HG03025 (cell line): ENCODE data around the gene LRSAM1.

Experiments used
- ATAC-seq: cut with Tn5 transposase; IDR thresholded peaks from one replicate; pipeline ENCODE4 v1.9.1; 2021; ENCODE audit warnings: mild to moderate bottlenecking, moderate library complexity; ENCODE audit not compliant: unreplicated experiment, low FRiP score

LRSAM1 gene

DNA sequence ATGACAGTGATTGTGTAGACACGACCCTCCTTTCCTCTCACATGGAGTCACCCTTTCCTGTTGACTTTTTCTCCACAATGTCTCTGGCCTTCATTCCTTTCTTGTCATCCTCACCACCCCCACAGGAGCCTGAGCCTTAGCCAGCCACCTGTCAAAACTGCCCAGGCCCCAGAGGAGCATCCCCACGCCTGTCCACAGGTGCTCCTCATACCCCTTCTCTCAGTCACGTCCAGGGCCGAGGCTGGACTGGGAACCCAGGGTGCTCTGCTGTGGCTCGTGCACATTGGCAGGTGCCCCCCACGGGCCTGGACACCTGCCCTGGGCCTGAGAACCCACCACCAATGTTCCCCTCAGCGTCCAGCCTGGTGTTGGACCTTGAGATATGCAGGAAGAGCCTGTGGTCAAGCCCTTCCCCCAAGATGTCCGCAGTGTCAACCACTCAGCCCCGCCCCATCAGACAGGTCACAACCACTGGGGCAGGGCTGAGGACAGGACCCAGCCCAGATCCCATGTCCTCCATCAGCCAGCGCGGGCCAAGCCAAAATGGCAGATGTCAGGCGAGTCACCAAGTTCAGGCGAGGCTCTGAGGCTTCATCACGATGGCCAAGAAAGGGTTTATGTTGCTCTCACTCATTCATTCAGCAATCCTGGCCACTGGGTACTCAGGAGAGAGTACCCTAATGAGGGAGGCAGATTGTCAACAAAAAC lies 95.0 kb downstream of the LRSAM1 start:
- no peak for ATAC-seq

DNA sequence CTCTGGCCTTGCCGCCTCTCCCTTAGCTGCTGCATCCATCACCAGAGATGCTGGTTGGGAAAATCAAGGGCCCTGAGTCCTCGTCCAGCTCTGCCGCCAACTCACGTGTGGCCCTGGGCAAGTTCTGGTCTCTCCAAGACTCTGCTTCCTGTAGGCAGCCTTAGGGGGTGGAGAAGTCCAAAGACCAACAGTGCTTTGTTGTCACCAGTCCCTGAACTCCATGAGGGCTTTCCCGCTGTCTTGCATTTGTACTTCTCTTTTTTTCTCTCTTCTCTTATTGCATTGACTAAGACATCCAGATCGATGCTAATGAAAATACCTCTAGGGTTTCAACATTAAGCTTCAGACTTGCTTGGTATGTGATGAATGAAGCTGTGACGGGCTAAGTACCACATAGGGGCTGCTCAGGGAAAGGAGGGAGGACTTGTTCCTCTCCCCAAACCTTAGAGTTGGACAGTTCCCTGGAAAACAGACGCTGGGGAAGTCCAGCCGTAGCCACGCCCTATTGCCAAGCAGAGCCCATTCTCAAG lies 97.1 kb downstream of the LRSAM1 start:
- ATAC-seq, result no peak

DNA sequence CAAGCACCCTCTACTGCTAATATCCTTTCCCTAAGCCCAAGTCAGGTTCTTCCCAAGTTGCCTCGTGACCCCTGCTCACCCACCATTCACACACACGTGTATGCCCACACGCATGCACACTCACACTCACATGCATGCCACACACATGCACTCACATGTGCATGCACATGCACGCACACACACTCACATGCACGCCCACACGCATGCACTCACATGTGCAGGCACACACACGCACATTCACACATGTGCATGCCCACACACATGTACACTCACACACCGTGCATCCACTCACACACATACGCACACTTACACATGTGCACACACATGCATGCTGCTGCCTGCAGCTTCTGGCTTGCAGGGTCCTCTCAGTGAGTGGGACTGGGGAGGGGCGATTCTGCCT lies 97.9 kb downstream of the LRSAM1 start:
- ATAC-seq, result no peak

DNA sequence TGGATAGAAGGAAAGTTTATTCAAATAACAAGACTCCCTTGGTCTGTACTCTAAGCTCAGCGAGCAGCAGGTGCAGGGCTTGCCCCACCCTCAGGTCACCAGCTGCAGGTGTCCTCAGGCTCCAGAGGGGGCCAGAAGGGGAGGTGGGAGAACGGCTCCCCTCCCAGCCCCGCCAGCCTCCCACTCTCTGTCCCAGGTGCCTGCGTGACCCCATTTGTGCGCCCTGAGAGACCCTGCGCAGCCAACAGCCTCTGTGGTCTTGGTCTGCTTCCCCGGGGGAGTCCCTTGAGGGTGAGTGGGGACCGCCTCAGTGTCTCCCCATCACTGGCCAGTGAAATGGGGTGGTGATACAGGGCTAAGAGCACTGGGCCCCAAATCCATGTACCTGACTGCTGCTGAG lies 98.4 kb downstream of the LRSAM1 start:
- no peak for ATAC-seq

DNA sequence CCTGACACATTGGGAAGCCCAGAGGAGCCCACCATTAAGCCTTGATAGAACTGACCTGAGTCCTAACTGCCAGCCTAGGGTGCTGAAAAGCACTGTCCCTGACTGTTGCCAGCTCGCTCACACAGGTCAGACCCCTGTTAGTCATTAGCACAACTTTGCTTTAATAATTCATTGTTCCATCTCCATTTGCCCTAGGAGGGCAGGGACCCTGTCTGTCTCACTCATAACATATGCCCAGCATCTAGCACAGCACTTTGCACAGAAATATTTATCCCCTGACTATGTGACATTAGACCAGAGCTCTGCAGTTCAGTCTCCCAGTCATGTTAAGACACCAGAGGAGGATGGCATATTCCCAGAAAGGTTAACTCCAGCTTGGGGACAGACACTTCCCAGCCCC lies 99.0 kb downstream of the LRSAM1 start:
- no peak for ATAC-seq

DNA sequence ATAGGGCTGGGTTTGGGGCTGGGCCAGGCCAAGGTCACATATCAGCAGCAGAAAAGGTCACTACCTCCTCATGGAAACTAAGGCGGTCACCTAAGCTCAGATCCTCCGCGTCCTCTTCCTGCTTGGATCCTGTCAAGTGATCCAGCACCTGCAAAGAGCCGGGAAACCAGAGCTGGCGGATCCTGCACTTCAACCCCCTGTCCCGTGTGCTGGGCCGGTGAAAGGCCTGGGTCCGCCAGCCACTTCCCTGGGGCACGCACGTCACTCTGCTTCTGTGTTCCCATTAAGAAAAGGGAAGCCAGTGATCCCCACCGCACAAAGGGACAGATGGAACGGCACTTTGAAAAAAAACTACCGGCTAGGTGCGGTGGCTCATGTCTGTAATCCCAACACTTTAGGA lies 99.4 kb downstream of the LRSAM1 start:
- ATAC-seq, result no peak
